ENCODE data around the gene NOS1. TPM values are rescaled to one million over a fixed set of nuclear protein-coding genes. Genes with fewer than 3 reads are reported as not detected.

NOS1 gene
- total RNA-seq, 4 donors from 2014 or later: 0.79 to 1.6 (median 0.96) TPM; not detected in 1

- intact Hi-C loops (cut with DNase I; ENCODE audit: low total_unique reads) (no loop called here), in situ Hi-C loops (cut with MboI; ENCODE audit: low pct_ligation_motif_present in 1 of 4, low pct_unique_long_range_greater_than_20kb in 1 of 4, low sequenced_read_pairs in 3 of 4) (no loop called here)
- no peak for TF ChIP-seq POLR2AphosphoS5 (IDR thresholded peaks at IDR 0.05)
- no peak for TF ChIP-seq POLR2A (IDR thresholded peaks at IDR 0.05)
- TF ChIP-seq EP300 (IDR thresholded peaks at IDR 0.05; ENCODE audit: low read depth): no peak
- TF ChIP-seq CTCF (IDR thresholded peaks at IDR 0.05): no peak
- no peak for DNase-seq
- Histone ChIP-seq H3K27ac (no peak overlapping the region), H3K9me3 (no peaks in the 10 kb centered on the region), H3K4me3 (no peak overlapping the region), H3K27me3 (peaks cover 33% of the 10 kb centered on the region), H3K36me3 (no peaks in the 10 kb centered on the region), H3K4me1 (no peaks in the 10 kb centered on the region)
- 17 to 40% methylated on average over 1 to 13 of the region's 13 CpGs for WGBS, 2 donors (ENCODE audit: low coverage in 1 of 2)
Measured at GRCh38 chr12:117333331-117333881, 28.0 kb downstream of the NOS1 start.

GRCh38 chr12:117331691-117332090 lies 29.7 kb downstream of the NOS1 start:
- intact Hi-C loops (cut with DNase I; ENCODE audit: low total_unique reads): no loop called here
- in situ Hi-C loops (cut with MboI; ENCODE audit: low pct_ligation_motif_present in 1 of 4, low pct_unique_long_range_greater_than_20kb in 1 of 4, low sequenced_read_pairs in 3 of 4): no loop called here
- H3K27ac ChIP-seq: no peak overlapping the region
- WGBS, 2 donors (ENCODE audit: low coverage in 1 of 2): 33 to 52% methylated on average over 2 to 5 of the region's 5 CpGs
- H3K4me1 ChIP-seq: no peaks in the 10 kb centered on the region
- no peaks in the 10 kb centered on the region for H3K9me3 ChIP-seq
- TF ChIP-seq EP300 (IDR thresholded peaks at IDR 0.05; ENCODE audit: low read depth) (no peak), POLR2A (IDR thresholded peaks at IDR 0.05) (no peak), CTCF (IDR thresholded peaks at IDR 0.05) (no peak), POLR2AphosphoS5 (IDR thresholded peaks at IDR 0.05) (no peak)
- H3K27me3 ChIP-seq: peaks cover 38% of the 10 kb centered on the region
- no peak overlapping the region for H3K4me3 ChIP-seq
- no peaks in the 10 kb centered on the region for H3K36me3 ChIP-seq
- no peak for DNase-seq

- H3K4me1 ChIP-seq: no peaks in the 10 kb centered on the region
- no peaks in the 10 kb centered on the region for H3K9me3 ChIP-seq
- WGBS, 2 donors (ENCODE audit: low coverage in 1 of 2): 89% methylated on average over 24 of the region's 27 CpGs; no CpG with 5 or more reads in 1 of the 2 donors
- DNase-seq: no peak
- TF ChIP-seq POLR2A (IDR thresholded peaks at IDR 0.05) (no peak), POLR2AphosphoS5 (IDR thresholded peaks at IDR 0.05) (no peak), EP300 (IDR thresholded peaks at IDR 0.05; ENCODE audit: low read depth) (no peak), CTCF (IDR thresholded peaks at IDR 0.05) (no peak)
- peaks cover 33% of the 10 kb centered on the region for H3K27me3 ChIP-seq
- intact Hi-C loops (cut with DNase I; ENCODE audit: low total_unique reads): no loop called here
- in situ Hi-C loops (cut with MboI; ENCODE audit: low pct_ligation_motif_present in 1 of 4, low pct_unique_long_range_greater_than_20kb in 1 of 4, low sequenced_read_pairs in 3 of 4): no loop called here
- H3K36me3 ChIP-seq: no peaks in the 10 kb centered on the region
- H3K4me3 ChIP-seq: no peak overlapping the region
- H3K27ac ChIP-seq: no peak overlapping the region
Measured at GRCh38 chr12:117330441-117331113, 30.8 kb downstream of the NOS1 start.

- WGBS, 2 donors (ENCODE audit: low coverage in 1 of 2): 72 to 85% methylated on average over 6 to 8 of the region's 8 CpGs
- Histone ChIP-seq H3K9me3 (no peaks in the 10 kb centered on the region), H3K4me3 (no peak overlapping the region), H3K27me3 (peaks cover 26% of the 10 kb centered on the region), H3K4me1 (no peaks in the 10 kb centered on the region), H3K27ac (no peak overlapping the region), H3K36me3 (no peaks in the 10 kb centered on the region)
- in situ Hi-C loops (cut with MboI; ENCODE audit: low pct_ligation_motif_present in 1 of 4, low pct_unique_long_range_greater_than_20kb in 1 of 4, low sequenced_read_pairs in 3 of 4) (no loop called here), intact Hi-C loops (cut with DNase I; ENCODE audit: low total_unique reads) (no loop called here)
- TF ChIP-seq EP300 (IDR thresholded peaks at IDR 0.05; ENCODE audit: low read depth): no peak
- TF ChIP-seq POLR2AphosphoS5 (IDR thresholded peaks at IDR 0.05): no peak
- TF ChIP-seq CTCF (IDR thresholded peaks at IDR 0.05): no peak
- no peak for TF ChIP-seq POLR2A (IDR thresholded peaks at IDR 0.05)
- no peak for DNase-seq
Measured at GRCh38 chr12:117329756-117330155, 31.7 kb downstream of the NOS1 start.

Measured in transverse colon (tissue), 4 donors.